GM19099 (cell line): ENCODE measurements around the gene TTC4.

Source experiments
- POLR2A ChIP-seq: IDR thresholded peaks from 3 replicates; pipeline ENCODE4 v1.6.1; 2011; ENCODE audit warnings: low read depth; ENCODE audit not compliant: insufficient read length; ENCODE audit errors: extremely low read depth

TTC4 gene

DNA sequence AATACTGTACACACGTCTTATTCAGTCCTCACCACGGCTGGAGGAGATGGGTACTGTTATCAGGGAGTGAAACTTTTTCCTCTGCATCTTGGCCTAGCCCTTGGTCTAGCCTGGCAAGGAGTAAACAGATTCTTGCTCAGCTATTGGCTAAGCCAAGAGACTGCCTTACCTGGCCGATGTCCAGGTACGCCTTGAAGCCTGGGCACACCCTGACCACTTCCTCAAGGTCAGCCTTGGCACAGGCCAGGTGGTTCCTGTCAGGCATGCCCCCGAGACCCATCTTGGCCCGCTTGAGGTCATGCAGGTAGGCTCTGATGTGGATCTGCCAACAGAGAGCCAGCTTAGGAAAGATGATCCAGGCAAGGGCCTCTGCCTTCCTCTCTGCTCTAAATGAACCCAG lies 66.5 kb downstream of the TTC4 start:
- no peak for TF ChIP-seq POLR2A

DNA sequence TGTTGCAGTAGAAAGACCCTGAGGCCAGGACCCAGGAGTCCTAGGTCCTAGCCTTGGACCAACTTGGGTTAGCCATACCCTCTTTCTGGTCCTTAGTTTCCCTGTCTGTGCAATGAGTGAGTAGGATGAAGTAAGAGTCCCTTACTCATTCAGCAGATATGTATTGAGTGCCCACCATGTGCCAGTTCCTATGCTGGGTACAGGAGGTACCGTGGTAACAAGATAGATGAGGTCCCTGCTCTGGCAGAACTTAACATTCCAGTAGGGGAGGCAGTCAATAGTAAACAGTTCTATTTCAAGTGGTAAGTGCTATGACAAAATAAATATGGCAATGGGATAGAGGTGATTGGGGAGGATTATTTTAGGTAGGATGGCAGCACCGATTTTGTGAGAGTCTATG lies 66.9 kb downstream of the TTC4 start:
- TF ChIP-seq POLR2A, result no peak

DNA sequence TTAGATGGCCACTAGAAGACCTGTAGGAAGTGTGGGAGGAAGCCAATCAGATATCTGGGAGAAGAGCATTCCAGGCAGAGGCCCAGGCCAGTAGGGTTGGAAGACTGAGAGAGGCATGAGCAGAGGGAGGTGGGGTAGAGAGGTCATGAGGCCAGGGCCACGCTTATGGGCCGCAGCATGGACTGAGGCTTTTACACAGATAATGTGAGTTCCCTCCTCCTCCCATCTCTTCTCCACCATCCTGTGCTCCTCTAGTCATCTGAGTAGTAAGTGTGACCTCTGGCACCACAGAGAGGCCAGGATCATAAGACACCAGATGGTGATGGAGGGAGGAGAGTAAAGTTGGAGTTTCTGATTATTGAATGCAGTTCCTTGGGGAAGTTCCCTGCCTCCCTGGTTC lies 68.4 kb downstream of the TTC4 start:
- TF ChIP-seq POLR2A, result no peak

DNA sequence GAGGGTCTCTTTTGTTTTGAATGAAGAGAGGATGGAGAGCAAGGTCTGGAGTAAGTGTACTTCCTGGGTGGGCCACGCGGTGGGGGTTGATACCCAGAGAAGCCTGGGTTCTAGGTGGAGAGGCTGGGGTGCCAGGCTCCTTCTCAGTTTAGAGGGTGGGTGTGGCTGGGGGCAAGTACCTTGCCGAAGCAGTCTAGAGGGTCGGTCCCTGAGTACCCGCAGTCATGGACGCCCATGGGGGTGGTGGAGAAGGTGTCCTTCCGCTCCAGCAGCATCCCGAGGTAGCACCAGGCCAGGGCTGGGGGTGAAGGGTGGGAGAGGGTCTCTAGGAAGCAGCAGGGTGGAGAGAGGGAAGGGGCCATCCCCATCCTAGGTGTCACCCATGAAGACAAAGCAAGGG lies 71.1 kb downstream of the TTC4 start:
- TF ChIP-seq POLR2A, result no peak

DNA sequence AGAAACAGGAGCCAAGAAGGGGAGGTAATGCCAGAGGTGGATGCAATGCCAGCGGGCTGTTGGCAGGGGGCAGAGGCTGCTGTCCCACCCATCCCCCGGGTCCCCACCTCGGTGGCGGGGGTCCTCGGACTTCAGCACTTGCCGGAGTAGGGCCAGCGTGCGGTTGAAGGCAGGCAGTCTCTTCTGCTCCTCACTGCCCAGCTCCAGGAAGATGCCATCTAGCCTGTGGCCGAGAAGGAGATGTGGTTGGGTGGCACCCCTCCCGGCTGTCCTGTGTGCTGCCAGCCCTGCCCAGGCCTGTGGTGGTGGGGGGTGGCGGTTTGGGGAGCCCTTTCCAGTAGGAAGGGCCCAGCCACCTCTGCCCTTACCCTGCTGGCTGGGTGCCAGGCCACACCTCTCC lies 71.9 kb downstream of the TTC4 start:
- TF ChIP-seq POLR2A, result no peak

DNA sequence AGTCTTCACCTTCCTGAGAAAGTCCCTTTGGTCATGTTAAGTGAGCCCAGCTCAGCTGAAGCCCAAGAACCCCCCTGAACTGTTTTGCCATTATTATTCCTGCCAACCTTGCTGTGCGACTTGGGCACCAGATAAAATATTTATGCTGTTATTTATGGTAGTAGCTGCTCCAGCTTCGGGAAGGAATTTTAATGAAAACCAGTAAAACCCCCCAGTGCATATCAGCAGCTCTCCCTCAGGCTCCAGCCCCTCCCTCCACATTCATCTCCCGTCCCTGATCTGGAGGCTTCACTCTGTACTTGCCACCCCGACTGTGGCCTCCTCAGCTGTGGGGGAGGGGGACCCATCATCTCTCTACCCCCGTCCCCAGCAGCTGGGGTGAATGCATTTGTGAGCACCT lies 72.8 kb downstream of the TTC4 start:
- no peak for TF ChIP-seq POLR2A

DNA sequence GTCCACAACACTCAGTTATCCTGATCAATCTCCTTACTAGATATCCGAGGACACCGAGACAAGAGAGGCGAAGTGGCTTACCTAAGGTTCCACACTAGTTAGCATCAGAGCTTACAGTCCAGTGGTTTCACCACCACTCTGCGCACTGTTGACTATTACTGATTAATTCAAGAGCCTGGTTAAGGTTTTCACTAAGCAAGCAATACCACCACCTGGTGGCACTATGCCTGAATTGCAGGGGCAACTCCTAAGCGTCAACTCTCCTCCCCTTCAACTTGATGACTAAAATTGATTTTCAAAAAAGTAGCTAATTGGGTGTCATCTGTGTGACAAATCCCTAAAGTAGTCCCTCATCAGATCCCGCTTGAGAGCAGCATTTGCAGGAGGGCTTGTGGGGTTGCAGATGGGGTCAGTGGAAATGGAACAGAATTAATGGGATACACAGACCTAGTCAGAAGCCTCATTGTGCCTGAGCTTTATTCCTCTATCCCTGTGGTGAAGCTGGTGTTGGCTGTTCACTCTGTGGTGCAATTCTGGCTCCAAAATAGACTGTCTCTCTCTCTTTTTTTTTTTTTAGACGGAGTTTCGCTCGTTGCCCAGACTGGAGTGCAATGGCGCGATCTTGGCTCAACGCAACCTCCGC lies 76.3 kb downstream of the TTC4 start:
- no peak for TF ChIP-seq POLR2A
